NOMO-1 treated with DMSO at 0.1 percent for 48 hours (cell line): Measurements from ENCODE around the gene ASIC4.

Source experiments
- DNase-seq: peaks from one replicate; lab custom pipeline; 2025; ENCODE audit not compliant: unreplicated experiment; lab: John Stamatoyannopoulos, UW

Gene ASIC4

GRCh38 chr2:219480004-219480403, 34.3 kb upstream of the ASIC4 start:
- DNase-seq = no peak

GRCh38 chr2:219482674-219483405, 31.4 kb upstream of the ASIC4 start:
- no peak for DNase-seq

- no peak for DNase-seq
Measured at GRCh38 chr2:219483451-219484342, 30.6 kb upstream of the ASIC4 start.

- no peak for DNase-seq
Measured at GRCh38 chr2:219484343-219485200, 29.7 kb upstream of the ASIC4 start.

- no peak for DNase-seq
Measured at GRCh38 chr2:219485201-219485580, 29.1 kb upstream of the ASIC4 start.

DNA sequence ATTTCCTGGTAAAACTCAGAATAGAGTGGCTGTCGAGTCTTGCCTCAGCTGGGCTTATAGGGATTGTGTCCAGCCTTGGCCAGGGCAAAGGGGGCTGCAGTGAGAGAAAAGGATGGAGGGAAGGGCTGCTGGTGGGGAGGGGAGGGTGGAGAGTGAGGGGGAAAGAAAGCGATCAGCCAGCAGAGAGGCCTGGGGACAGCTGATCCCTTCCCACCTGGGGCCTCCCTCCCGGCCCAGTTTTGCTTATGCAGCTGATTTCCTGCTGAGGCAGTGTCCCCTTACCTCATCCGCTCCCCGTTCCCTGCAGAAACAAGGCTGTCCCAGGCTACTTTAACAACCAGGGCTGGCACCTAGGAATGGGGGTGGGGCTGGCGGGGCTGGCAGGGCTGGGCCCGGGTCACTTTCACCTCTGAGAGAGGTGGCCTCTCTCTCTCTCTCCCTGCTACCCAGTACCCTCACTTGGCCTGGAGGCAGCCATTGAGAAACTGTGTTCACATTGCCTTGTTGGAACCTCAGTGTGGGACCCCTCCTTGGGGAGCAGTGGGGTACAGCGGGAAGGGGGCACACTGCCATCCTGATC, 27.8 kb upstream of the ASIC4 start:
- no peak for DNase-seq

GRCh38 chr2:219488149-219488843, 26.0 kb upstream of the ASIC4 start:
- DNase-seq = no peak

DNA sequence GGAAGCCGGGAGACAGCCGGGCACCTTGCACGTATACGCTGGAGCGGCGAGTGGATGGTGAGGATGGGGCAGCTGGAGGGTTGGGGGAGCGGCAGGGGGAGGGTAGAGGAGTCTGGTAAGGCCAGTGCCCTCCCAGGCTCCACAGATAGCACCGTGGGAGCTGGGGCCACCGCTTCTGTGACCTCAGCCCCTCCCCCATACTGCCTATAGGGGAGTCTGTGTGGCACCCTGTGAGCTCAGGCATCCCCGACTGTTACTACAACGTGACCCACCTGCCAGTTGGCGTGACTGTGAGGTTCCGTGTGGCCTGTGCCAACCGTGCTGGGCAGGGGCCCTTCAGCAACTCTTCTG, 25.5 kb upstream of the ASIC4 start:
- no peak for DNase-seq

DNA sequence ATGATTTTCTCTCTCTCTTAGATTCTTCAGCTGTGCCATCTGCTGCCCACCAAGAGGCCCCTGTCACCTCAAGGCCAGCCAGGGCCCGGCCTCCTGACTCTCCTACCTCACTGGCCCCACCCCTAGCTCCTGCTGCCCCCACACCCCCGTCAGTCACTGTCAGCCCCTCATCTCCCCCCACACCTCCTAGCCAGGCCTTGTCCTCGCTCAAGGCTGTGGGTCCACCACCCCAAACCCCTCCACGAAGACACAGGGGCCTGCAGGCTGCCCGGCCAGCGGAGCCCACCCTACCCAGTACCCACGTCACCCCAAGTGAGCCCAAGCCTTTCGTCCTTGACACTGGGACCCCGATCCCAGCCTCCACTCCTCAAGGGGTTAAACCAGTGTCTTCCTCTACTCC, 25.0 kb upstream of the ASIC4 start:
- DNase-seq = no peak

DNA sequence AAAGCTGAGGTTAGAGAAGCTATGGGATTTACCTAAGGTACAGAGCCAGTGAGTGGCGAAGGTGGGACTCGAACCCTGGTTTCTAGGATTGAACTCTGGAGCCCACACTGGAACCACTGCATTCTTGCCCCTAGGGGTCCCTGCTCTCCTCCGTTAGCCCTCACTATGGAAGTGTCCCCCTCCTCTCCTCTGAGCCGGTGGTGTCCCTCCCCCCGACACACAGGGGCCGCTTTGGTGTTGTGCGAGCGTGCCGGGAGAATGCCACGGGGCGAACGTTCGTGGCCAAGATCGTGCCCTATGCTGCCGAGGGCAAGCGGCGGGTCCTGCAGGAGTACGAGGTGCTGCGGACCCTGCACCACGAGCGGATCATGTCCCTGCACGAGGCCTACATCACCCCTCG, 24.1 kb upstream of the ASIC4 start:
- no peak for DNase-seq

DNA sequence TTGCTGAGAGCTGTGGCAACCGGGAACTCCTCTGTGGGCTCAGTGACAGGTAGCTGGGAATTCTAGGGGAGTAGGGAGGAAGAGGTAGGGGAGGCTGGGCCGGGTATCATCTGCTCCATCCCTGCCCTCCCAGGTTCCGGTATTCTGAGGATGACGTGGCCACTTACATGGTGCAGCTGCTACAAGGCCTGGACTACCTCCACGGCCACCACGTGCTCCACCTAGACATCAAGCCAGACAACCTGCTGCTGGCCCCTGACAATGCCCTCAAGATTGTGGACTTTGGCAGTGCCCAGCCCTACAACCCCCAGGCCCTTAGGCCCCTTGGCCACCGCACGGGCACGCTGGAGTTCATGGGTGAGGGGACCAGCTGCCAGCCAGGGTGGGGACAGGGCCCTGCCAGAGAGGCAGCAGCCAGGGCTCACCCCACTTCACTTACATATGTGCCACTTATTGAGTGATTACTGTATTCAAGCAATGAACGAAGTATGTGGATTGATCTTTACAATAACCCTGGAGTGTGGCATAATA, 23.6 kb upstream of the ASIC4 start:
- DNase-seq = no peak

- DNase-seq = no peak
Measured at GRCh38 chr2:219491278-219491963, 22.9 kb upstream of the ASIC4 start.

GRCh38 chr2:219492575-219492974, 21.7 kb upstream of the ASIC4 start:
- no peak for DNase-seq

DNA sequence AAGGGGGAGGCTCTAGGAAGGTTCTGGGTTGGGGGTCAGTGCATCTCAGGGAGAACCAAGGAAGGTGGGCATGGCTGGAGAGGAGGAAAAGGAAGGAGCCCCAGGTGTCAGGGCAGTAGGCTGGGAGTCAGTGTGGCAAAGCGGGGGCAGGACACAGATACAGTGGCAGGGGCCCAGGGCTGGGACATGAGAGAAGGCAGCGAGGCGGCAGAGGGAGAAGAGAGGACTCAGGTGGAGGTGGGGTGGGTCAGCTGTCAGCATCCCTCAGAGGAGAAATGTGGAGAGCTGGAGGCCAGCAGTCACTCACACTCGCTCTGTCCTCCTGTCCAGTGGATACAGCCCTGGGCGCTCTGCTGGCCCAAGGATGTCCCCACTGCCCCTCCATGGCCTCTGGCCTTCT, 21.2 kb upstream of the ASIC4 start:
- DNase-seq = no peak

DNA sequence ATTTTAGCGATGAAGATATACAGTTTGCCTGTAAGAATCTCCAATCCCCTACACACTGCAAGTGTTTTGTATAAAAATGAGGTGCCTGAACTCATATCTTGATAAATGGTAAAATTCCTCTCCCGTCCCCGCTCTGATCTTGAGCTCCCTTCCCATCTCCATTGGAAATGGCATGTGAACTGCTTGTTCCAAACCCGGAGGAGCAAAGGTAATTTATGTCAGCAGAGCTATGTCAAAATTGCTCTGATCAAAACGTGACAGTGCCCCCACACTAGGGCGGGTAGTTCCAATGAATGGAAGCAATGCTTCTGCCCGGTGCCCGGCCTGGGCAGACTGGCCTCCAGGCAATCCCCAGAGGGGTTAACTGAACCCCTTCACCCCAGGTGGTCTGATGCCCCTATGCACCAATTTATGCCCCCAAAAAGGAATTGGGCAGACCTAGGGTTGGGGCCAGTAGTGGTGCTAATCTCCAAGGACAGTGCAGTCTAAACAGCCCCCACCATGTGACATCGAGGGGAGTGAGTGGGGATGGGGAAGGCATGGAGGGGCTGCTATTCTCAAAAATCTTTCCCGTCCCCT, 19.2 kb upstream of the ASIC4 start:
- DNase-seq = no peak

DNA sequence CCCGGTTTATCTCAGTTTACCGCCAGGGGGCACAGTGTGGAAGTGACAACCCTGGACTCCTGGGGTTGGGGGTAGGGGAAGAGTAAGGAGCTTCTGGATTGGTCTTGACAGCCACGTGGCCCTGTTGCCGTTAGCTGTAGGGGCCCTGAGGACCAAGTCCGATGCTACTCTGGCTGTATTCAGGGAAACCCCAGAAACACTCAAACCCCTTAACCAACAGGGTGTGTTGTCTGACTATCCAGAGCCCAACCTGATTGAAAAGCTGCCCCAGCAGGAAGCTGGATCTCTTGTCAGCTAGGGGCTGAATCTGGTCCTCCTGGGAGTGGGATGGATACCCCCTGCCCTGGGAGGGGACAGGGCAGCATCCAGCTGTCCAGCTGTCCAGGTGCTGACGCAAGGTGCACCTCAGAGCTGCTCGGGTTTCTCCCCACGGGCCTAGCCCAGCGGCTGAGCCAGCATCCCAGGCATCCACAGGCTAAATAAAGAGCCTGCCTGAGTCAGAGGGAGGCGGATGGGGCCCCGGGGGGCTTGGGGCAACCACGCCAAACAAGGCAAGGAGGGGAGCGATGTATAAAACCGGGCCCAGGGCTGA, 18.7 kb upstream of the ASIC4 start:
- peak; percentile 59 for DNase-seq

GRCh38 chr2:219496247-219496824, 17.9 kb upstream of the ASIC4 start:
- DNase-seq = no peak

DNA sequence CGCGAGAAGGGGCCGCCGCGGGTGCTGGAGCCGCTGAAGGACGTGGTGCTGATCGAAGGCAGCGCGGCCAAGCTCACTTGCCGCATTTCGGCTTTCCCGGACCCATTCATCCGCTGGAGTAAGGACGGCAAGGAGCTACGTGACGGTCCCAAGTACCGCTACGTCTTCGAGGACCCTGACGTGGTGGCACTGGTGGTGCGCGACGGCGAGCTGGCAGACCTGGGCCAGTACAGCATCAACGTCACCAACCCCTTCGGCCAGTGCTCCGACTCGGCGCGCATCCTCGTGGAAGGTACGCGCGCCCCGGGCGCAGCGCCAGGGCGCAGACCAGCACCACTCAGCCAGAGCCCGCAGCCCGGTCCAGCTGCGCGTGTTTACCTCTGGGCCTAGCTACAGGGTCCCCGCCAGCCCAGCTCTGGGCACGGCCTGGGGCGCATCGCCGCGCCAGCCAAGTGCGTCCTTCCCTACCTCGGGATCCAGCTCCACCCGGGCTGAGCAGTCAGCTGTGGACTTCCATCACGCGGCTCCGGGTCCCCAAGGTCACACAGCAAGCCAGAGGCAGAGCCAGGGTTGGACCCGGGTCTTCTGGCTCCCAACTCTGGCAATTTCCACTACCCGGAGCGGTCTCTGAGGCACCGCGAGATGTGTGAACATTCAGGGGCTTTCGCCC, 17.3 kb upstream of the ASIC4 start:
- DNase-seq = no peak
